HEK293 (cell line): ENCODE data around the gene ZCCHC8.

Source experiments
- CTCF ChIA-PET: fragments of 350-600 bp; formaldehyde crosslinking; extraction: SDS; loops from one replicate; lab custom pipeline; 2021; ENCODE audit warnings: antibody characterized with exemption; lab: Yijun Ruan, JAX
- POLR2A ChIA-PET: fragments of 300-600 bp; formaldehyde crosslinking; extraction: SDS; loops from one replicate; lab custom pipeline; 2020; ENCODE audit warnings: antibody characterized with exemption, inconsistent platforms; lab: Yijun Ruan, JAX
- H3K27ac ChIP-seq: fragments of 200-500 bp; sonication (Bioruptor generic); 2 replicates; pipeline ENCODE4 v1.5.1; 2014; ENCODE audit warnings: low read depth, low read length, control low read depth, inconsistent platforms; ENCODE audit errors: extremely low read depth
- H3K36me3 ChIP-seq, 2 experiments: fragments of 200-500 bp in 1 of 2; sonication (Bioruptor generic) in 1 of 2; 1 replicate in 1 of 2; 2 replicates in 1 of 2; pipeline ENCODE4 v1.5.1; 2014 to 2017; ENCODE audit warnings: inconsistent platforms in 2 of 2, low read length in 2 of 2; ENCODE audit not compliant: control insufficient read depth in 2 of 2, insufficient read depth in 1 of 2
- H3K4me1 ChIP-seq: fragments of 200-500 bp; sonication (Bioruptor generic); 2 replicates; pipeline ENCODE4 v1.5.1; 2014; ENCODE audit warnings: mild to moderate bottlenecking, low read length, inconsistent platforms; ENCODE audit not compliant: control insufficient read depth, insufficient read depth
- H3K4me3 ChIP-seq: 2 replicates; pipeline ENCODE4 v1.5.1; 2011; ENCODE audit warnings: low read depth, mild to moderate bottlenecking, control low read depth, low read length, moderate library complexity
- H3K9me3 ChIP-seq: fragments of 200-500 bp; sonication (Bioruptor generic); 2 replicates; pipeline ENCODE4 v1.5.1; 2014; ENCODE audit warnings: low read depth, low read length, inconsistent platforms; ENCODE audit not compliant: control insufficient read depth, insufficient read depth
- GFI1B ChIP-seq: fragments of 450-650 bp; formaldehyde crosslinking; IDR thresholded peaks from 2 replicates; pipeline ENCODE4 v1.5.1; 2016; ENCODE audit warnings: missing biosample characterization, missing genetic modification characterization
- INSM2 ChIP-seq: fragments of 450-650 bp; formaldehyde crosslinking; IDR thresholded peaks from 2 replicates; pipeline ENCODE4 v1.5.1; 2016; ENCODE audit warnings: missing biosample characterization, missing genetic modification characterization
- KLF8 ChIP-seq: fragments of 450-650 bp; formaldehyde crosslinking; IDR thresholded peaks from 2 replicates; pipeline ENCODE4 v1.5.1; 2016; ENCODE audit warnings: missing biosample characterization, missing genetic modification characterization
- OVOL3 ChIP-seq: fragments of 450-650 bp; formaldehyde crosslinking; IDR thresholded peaks from 2 replicates; pipeline ENCODE4 v1.5.1; 2016; ENCODE audit warnings: missing biosample characterization, missing genetic modification characterization
- SCRT1 ChIP-seq: fragments of 450-650 bp; formaldehyde crosslinking; IDR thresholded peaks from 2 replicates; pipeline ENCODE4 v1.5.1; 2016; ENCODE audit warnings: missing biosample characterization, missing genetic modification characterization, borderline replicate concordance
- SCRT2 ChIP-seq: fragments of 450-650 bp; formaldehyde crosslinking; IDR thresholded peaks from 2 replicates; pipeline ENCODE4 v1.5.1; 2016; ENCODE audit warnings: missing biosample characterization, missing genetic modification characterization
- TSHZ1 ChIP-seq: fragments of 450-650 bp; formaldehyde crosslinking; IDR thresholded peaks from 2 replicates; pipeline ENCODE4 v1.5.1; 2016; ENCODE audit warnings: missing biosample characterization, missing genetic modification characterization, borderline replicate concordance
- YY1 ChIP-seq: fragments of 450-650 bp; formaldehyde crosslinking; IDR thresholded peaks from 2 replicates; pipeline ENCODE4 v1.5.1; 2018; ENCODE audit warnings: missing biosample characterization, missing genetic modification characterization
- ZBTB8A ChIP-seq: fragments of 450-650 bp; formaldehyde crosslinking; IDR thresholded peaks from 2 replicates; pipeline ENCODE4 v1.5.1; 2016; ENCODE audit warnings: missing biosample characterization, missing genetic modification characterization
- ZFHX2 ChIP-seq: fragments of 450-650 bp; formaldehyde crosslinking; conservative IDR thresholded peaks from 2 replicates; pipeline ENCODE4 v1.5.1; 2016; ENCODE audit warnings: missing biosample characterization, missing genetic modification characterization
- ZNF155 ChIP-seq: fragments of 450-650 bp; formaldehyde crosslinking; IDR thresholded peaks from 2 replicates; pipeline ENCODE4 v1.5.1; 2016; ENCODE audit warnings: missing biosample characterization, missing genetic modification characterization
- ZNF221 ChIP-seq: fragments of 450-650 bp; formaldehyde crosslinking; IDR thresholded peaks from 2 replicates; pipeline ENCODE4 v1.5.1; 2017; ENCODE audit warnings: missing biosample characterization, missing genetic modification characterization, borderline replicate concordance
- ZNF24 ChIP-seq: fragments of 450-650 bp; formaldehyde crosslinking; IDR thresholded peaks from 2 replicates; pipeline ENCODE4 v1.5.1; 2016; ENCODE audit warnings: missing biosample characterization, missing genetic modification characterization
- ZNF510 ChIP-seq: fragments of 450-650 bp; formaldehyde crosslinking; IDR thresholded peaks from 2 replicates; pipeline ENCODE4 v1.5.1; 2018; ENCODE audit warnings: mild to moderate bottlenecking, missing genetic modification characterization, missing biosample characterization; ENCODE audit not compliant: insufficient replicate concordance
- ZNF645 ChIP-seq: fragments of 450-650 bp; formaldehyde crosslinking; IDR thresholded peaks from 2 replicates; pipeline ENCODE4; 2016; ENCODE audit warnings: missing biosample characterization, missing genetic modification characterization
- TF ChIP-seq, protein P1 (sequence below): fragments of 450-650 bp; formaldehyde crosslinking; IDR thresholded peaks from 2 replicates; pipeline ENCODE4 v1.5.1; 2016; ENCODE audit warnings: missing biosample characterization, missing genetic modification characterization
- TF ChIP-seq, protein P2 (sequence below): fragments of 450-650 bp; formaldehyde crosslinking; IDR thresholded peaks from 2 replicates; pipeline ENCODE4 v1.5.1; 2016; ENCODE audit warnings: missing biosample characterization, missing genetic modification characterization
- TF ChIP-seq, protein P3 (sequence below): fragments of 450-650 bp; formaldehyde crosslinking; IDR thresholded peaks from 2 replicates; pipeline ENCODE4 v1.5.1; 2016; ENCODE audit warnings: missing biosample characterization, missing genetic modification characterization, borderline replicate concordance

ZCCHC8 gene

DNA sequence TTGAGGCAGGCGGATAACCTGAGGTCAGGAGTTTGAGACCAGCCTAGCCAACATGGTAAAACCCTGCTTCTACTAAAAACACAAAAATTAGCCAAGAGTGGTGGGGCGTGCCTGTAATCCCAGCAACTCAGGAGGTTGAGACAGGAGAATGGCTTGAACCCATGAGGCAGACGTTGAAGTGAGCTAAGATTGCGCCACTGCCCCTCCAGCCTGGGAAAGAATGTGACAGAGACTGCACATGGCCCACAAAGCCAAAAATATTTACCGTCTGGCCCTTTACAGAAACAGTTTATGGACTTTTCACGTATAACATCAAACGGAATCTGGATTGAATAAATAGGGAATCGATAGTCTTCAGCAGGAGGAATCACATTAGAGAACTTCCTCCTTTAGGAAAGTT, 22.5 kb upstream of the ZCCHC8 start:
- POLR2A ChIA-PET: no interaction called here
- CTCF ChIA-PET: no interaction called here
- Histone ChIP-seq H3K9me3 (no peaks in the 10 kb centered on the region), H3K36me3 (peaks cover 49 to 60% of the 10 kb centered on the region in 2 experiments), H3K4me1 (peaks cover 17% of the 10 kb centered on the region), H3K27ac (no peak overlapping the region), H3K4me3 (peak overlapping the region; percentile 58; the same call in 1 of the 2 replicates)
- TF ChIP-seq SCRT1: no peak
- no peak for TF ChIP-seq TSHZ1
- TF ChIP-seq GFI1B (tag by site-specific recombination): no peak
- no peak for TF ChIP-seq ZNF645 (tag by site-specific recombination)
- no peak for TF ChIP-seq YY1
- TF ChIP-seq ZNF24: no peak
- TF ChIP-seq SCRT2 (tag by site-specific recombination): no peak
- no peak for TF ChIP-seq ZNF155 (tag by site-specific recombination)
- no peak for TF ChIP-seq ZNF510 (tag by site-specific recombination)
- TF ChIP-seq, protein P1, sequence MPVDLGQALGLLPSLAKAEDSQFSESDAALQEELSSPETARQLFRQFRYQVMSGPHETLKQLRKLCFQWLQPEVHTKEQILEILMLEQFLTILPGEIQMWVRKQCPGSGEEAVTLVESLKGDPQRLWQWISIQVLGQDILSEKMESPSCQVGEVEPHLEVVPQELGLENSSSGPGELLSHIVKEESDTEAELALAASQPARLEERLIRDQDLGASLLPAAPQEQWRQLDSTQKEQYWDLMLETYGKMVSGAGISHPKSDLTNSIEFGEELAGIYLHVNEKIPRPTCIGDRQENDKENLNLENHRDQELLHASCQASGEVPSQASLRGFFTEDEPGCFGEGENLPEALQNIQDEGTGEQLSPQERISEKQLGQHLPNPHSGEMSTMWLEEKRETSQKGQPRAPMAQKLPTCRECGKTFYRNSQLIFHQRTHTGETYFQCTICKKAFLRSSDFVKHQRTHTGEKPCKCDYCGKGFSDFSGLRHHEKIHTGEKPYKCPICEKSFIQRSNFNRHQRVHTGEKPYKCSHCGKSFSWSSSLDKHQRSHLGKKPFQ (tag by site-specific recombination): no peak
- TF ChIP-seq ZFHX2 (tag by site-specific recombination): no peak
- TF ChIP-seq INSM2 (tag by site-specific recombination): no peak
- TF ChIP-seq, protein P2, sequence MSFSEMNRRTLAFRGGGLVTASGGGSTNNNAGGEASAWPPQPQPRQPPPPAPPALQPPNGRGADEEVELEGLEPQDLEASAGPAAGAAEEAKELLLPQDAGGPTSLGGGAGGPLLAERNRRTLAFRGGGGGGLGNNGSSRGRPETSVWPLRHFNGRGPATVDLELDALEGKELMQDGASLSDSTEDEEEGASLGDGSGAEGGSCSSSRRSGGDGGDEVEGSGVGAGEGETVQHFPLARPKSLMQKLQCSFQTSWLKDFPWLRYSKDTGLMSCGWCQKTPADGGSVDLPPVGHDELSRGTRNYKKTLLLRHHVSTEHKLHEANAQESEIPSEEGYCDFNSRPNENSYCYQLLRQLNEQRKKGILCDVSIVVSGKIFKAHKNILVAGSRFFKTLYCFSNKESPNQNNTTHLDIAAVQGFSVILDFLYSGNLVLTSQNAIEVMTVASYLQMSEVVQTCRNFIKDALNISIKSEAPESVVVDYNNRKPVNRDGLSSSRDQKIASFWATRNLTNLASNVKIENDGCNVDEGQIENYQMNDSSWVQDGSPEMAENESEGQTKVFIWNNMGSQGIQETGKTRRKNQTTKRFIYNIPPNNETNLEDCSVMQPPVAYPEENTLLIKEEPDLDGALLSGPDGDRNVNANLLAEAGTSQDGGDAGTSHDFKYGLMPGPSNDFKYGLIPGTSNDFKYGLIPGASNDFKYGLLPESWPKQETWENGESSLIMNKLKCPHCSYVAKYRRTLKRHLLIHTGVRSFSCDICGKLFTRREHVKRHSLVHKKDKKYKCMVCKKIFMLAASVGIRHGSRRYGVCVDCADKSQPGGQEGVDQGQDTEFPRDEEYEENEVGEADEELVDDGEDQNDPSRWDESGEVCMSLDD (tag by site-specific recombination): no peak
- no peak for TF ChIP-seq ZBTB8A

DNA sequence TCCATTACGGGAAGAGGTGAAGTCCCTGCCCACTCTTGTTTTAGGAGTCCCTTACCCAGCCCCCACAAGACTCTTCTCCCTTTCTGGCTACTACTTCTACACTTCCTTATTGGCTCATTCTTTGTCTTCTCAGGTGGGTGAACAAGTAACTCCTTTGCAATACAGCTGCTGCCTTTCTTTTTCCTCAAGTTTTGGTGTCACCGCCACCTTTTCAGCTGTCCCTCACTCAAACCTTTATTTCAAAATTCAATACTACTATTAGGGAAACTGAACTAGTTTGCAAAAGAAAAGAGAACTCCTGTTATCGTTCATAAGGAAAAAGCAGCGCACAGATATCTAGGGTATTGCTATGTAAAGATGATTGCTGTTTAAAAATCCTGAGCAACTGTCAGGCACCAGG, 19.9 kb upstream of the ZCCHC8 start:
- Histone ChIP-seq H3K4me1 (peaks cover 17% of the 10 kb centered on the region), H3K36me3 (peaks cover 76 to 86% of the 10 kb centered on the region in 2 experiments), H3K27ac (no peak overlapping the region), H3K4me3 (no peak overlapping the region), H3K9me3 (no peaks in the 10 kb centered on the region)
- POLR2A ChIA-PET: no interaction called here
- CTCF ChIA-PET: interaction anchor here (1.0 to 1.9 kb wide), 2 partner anchors 10 to 120 kb away, joined by 3 to 5 read pairs; no protein-coding TSS in a partner anchor
- no peak for TF ChIP-seq ZNF221 (tag by site-specific recombination)
- no peak for TF ChIP-seq OVOL3
- TF ChIP-seq, protein P3, sequence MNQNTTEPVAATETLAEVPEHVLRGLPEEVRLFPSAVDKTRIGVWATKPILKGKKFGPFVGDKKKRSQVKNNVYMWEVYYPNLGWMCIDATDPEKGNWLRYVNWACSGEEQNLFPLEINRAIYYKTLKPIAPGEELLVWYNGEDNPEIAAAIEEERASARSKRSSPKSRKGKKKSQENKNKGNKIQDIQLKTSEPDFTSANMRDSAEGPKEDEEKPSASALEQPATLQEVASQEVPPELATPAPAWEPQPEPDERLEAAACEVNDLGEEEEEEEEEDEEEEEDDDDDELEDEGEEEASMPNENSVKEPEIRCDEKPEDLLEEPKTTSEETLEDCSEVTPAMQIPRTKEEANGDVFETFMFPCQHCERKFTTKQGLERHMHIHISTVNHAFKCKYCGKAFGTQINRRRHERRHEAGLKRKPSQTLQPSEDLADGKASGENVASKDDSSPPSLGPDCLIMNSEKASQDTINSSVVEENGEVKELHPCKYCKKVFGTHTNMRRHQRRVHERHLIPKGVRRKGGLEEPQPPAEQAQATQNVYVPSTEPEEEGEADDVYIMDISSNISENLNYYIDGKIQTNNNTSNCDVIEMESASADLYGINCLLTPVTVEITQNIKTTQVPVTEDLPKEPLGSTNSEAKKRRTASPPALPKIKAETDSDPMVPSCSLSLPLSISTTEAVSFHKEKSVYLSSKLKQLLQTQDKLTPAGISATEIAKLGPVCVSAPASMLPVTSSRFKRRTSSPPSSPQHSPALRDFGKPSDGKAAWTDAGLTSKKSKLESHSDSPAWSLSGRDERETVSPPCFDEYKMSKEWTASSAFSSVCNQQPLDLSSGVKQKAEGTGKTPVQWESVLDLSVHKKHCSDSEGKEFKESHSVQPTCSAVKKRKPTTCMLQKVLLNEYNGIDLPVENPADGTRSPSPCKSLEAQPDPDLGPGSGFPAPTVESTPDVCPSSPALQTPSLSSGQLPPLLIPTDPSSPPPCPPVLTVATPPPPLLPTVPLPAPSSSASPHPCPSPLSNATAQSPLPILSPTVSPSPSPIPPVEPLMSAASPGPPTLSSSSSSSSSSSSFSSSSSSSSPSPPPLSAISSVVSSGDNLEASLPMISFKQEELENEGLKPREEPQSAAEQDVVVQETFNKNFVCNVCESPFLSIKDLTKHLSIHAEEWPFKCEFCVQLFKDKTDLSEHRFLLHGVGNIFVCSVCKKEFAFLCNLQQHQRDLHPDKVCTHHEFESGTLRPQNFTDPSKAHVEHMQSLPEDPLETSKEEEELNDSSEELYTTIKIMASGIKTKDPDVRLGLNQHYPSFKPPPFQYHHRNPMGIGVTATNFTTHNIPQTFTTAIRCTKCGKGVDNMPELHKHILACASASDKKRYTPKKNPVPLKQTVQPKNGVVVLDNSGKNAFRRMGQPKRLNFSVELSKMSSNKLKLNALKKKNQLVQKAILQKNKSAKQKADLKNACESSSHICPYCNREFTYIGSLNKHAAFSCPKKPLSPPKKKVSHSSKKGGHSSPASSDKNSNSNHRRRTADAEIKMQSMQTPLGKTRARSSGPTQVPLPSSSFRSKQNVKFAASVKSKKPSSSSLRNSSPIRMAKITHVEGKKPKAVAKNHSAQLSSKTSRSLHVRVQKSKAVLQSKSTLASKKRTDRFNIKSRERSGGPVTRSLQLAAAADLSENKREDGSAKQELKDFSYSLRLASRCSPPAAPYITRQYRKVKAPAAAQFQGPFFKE: no peak
- TF ChIP-seq KLF8: no peak
